ENCODE results near the gene PLXDC1.

DNA sequence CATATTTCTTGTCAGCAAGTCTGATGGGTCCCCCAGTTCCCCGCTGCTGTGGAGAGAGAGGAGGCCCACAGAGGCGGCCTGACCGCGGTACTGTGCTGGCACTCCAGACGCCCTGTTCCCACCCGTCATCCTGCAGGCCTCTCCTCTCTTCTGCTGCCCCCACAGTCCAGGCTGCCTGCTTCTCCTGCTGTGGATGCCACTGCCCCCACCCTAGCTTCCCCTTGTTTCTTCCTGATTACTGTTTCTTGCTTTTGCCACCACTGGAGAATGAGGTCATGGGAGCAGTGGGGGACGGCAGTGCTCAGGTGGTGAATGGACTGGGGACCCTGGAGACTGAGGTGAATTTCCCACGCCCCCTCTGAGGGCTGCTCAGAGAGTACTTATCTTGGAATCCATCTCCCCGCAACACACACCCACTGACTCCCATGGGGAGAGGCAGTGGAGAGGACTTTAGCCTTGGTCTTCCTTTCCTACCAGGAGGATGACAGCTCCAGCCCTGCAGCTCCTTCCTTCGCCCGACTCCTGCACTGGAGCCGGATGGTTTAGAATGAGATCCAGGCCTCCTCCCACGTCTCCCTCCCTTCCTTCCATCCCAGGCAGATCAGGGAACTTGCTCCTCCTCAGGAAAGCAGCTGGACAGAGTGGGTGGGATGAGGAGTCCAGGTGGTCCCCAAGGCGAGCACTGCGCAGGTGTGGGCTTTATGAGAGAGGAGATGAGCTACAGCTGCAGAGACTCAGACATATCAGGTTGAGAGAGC lies 60.4 kb downstream of the PLXDC1 start:
- TF ChIP-seq, protein P1, sequence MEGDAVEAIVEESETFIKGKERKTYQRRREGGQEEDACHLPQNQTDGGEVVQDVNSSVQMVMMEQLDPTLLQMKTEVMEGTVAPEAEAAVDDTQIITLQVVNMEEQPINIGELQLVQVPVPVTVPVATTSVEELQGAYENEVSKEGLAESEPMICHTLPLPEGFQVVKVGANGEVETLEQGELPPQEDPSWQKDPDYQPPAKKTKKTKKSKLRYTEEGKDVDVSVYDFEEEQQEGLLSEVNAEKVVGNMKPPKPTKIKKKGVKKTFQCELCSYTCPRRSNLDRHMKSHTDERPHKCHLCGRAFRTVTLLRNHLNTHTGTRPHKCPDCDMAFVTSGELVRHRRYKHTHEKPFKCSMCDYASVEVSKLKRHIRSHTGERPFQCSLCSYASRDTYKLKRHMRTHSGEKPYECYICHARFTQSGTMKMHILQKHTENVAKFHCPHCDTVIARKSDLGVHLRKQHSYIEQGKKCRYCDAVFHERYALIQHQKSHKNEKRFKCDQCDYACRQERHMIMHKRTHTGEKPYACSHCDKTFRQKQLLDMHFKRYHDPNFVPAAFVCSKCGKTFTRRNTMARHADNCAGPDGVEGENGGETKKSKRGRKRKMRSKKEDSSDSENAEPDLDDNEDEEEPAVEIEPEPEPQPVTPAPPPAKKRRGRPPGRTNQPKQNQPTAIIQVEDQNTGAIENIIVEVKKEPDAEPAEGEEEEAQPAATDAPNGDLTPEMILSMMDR (IDR thresholded peaks at IDR 0.05), result no peak
- no peak for TF ChIP-seq ZFX (IDR thresholded peaks at IDR 0.05; ENCODE audit: borderline replicate concordance)
